Raji (cell line): ENCODE results near the gene C16orf46.

Experiments
- POLR2A ChIP-seq: IDR thresholded peaks from 2 replicates; pipeline ENCODE4 v1.6.1; 2011; ENCODE audit warnings: low read depth, low read length, control low read depth; ENCODE audit not compliant: insufficient read depth

C16orf46 gene

GRCh38 chr16:81042821-81043220, 34.2 kb downstream of the C16orf46 start:
- TF ChIP-seq POLR2A = no peak

DNA sequence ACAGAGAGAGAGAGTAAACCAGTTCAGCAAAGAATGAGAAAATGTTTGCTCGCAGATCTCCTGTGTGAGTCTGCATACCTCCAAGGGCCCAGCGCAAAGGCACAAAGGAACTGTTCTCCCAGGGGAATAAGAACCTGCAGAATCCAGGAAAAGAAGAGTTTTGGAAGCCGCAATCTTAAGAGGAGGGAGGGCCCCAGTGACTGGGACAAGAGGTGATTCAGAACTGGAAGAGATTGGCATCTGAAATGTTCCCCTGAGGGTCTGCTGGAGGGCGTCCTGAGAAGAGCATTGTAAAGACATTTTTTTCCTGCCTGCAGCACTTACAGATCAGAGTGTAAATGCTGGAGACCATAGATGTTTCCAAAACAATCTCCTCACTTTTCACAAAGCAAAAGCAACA, 35.3 kb downstream of the C16orf46 start:
- no peak for TF ChIP-seq POLR2A

DNA sequence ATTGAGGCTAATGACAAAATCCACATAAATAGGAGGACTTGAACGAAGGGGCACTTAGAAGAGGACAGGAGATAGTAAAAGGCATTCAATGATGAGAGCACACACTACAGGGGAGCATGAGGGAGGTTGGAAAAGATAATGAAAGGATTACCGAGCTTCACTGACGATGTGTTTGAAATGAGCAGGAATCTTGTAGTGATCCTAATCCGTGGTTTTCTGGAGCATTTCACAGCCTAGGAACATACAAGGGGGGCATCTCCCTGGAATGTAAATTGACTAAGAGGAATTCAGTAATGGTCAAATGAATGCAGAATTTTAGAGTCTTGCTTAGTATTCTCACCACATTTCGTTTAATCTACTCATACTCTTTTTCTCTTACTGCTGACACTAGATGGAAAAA, 36.2 kb downstream of the C16orf46 start:
- TF ChIP-seq POLR2A = no peak

DNA sequence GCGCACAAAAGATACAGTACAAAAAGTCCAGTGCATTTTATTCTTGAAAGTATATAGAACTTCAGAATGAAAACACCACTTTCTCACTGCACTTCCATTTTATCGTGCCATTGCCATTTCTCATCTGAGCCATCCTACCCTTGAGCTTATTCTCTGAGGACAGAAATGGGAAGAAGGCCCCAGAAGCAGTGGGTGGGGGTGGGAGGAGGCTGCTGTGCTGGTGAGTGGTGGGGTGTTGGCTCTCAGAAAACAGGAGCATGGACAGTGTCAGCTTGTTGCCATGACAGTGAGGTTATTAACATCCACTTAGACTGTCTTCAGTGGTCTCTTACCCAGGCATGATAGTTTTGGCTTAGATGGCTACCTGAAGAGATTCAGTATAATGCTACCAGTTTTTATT, 36.9 kb downstream of the C16orf46 start:
- TF ChIP-seq POLR2A = no peak

DNA sequence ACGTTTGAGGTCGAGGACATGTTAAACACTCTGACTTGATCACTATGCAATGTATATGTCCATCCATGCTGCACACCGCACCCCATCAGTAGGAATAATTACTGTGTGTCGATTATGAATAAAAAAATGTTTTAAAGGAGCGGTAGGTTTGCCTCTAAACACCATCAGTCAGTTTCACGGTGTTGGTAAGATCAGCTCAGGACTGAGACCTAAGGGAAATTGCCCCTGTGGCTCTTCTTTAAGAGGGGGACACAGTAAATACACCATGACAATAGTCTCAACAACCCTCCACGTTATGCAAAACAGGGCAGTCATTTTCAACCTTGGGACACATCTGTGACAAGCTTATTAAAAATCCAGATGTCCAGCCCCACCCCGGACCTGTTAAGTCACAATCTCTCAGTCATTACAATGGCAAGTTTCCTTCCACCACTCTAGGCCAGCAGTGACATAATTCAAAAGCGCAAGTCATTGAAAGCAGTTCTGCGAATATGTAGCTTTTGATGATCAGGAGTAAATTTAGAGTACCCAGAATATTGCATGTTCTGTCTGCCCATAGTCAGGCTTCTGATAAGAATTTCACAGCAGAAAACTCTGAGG, 40.2 kb downstream of the C16orf46 start:
- TF ChIP-seq POLR2A = no peak

DNA sequence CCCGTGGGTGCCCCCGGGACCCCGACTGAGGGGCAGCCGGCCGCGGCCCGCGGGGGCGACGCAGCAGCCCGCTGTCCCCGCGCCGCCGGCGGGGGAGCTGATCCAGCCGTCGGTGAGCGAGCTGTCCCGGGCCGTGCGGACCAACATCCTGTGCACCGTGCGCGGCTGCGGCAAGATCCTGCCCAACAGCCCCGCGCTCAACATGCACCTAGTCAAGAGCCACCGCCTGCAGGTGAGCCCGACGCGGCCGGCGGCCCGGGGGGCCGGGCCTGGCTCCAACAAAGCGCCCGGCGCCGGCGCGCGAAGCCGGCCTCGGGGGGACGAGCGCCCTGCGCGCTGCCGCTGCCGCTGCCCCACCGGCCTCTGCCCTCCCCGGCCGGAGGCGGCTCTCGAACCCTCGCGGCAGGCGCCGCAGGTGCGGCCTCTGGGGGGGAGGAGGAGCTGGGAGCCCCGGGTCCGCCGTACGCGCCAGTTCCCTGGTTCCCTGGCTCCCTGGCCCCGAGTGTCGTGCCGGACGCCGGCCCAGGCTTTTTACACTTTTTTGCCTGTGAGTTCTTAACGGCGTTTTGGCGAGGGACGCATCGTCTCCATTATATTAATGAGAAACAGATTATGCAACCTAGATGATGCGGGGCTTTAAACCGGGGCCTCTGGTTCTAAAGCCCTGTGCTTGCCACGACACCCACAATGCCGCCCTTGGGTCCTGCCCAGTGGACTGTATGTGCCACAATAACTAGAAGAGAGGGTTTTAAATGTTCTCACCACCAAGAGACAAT, 40.9 kb downstream of the C16orf46 start:
- TF ChIP-seq POLR2A = peak; percentile 43

GRCh38 chr16:81035398-81035974, 41.6 kb downstream of the C16orf46 start, which contains the start of gene ATMIN:
ATMIN (plus strand) TSS chr16:81035842; CDS start chr16:81035871, 29 bp downstream.
- TF ChIP-seq POLR2A = peak; percentile 61

DNA sequence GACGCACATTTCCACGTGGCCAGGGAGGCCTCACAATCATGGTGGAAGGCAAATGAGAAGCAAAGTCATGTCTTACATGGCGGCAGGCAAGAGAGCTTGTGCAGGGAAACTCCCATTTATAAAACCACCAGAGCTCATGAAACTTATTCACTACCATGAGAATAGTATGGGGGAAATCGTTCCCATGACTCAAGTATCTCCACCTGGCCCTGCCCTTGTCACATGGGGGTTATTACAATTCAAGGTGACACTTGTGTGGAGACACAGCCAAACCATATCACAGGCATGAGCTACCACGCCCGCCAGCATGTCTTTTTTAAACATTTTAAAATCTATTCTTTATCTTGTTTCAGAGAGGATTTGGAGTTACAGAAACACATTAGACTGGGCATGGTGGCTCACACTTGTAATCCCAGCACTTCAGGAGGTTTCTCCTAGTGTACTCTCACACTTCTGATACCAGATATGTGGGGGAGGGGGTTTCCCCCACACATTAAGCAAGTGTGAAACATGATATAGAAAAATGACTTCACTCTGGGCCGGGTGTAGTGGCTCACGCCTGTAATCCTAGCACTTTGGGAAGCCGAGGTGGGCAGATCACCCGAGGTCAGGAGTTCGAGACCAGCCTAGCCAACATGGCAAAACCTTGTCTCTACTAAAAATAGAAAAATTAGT, 47.0 kb downstream of the C16orf46 start:
- no peak for TF ChIP-seq POLR2A

DNA sequence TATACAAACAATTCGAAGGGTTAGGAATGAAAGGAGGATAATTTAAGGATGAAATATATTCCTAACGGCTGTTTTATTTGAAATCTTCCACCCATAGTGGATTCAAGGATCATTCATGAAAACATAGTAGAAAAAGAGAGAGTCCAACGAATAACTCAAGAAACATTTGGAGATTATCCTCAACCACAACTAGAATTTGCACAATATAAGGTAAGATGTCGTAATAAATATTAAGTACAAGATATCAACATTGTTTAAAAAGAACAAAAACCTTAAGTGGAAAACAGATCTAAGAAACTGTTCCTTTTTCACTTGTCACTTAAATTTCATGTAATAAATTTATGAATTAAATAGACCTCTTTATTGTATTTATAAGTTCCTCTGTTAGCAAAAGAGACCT, 50.6 kb downstream of the C16orf46 start:
- TF ChIP-seq POLR2A = no peak

GRCh38 chr16:81018496-81018895, 58.5 kb downstream of the C16orf46 start:
- no peak for TF ChIP-seq POLR2A

DNA sequence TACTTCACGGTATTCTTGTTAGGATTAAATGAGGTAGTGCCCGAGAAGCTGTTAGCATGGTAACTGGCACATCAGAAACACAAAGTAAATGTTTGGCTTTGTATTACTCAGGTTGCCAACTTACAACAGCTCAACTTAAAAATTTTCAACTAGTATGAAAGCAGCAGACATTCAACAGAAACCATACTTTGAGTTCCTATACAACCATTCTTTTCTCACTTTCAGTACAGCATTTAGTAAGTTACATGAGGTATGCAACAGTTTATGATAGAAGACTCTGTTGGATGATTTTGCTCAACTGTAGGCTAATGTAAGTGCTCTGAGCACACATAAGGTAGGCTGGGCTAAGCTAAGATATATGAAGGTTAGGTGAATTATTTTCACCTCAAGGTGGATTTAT, 62.4 kb downstream of the C16orf46 start:
- no peak for TF ChIP-seq POLR2A

- TF ChIP-seq POLR2A = no peak
Measured at GRCh38 chr16:81012974-81013373, 64.1 kb downstream of the C16orf46 start.
